Uterus (tissue), 4 donors: ENCODE results near the gene UTP14C. TPM values are rescaled to one million over a fixed set of nuclear protein-coding genes. Genes with fewer than 3 reads are reported as not detected.

Experiments
- DNase-seq, 2 donors: peaks; one replicate each; pipeline ENCODE4 v3.0.0-alpha.2; 2019 to 2020
- H3K27ac ChIP-seq, 2 donors: fragments of 200-600 bp; sonication (generic); 1 replicate in 1 of 2; 2 replicates in 1 of 2; pipeline ENCODE4 v1.5.1; 2016 to 2018
- H3K27me3 ChIP-seq, 2 donors: fragments of 200-600 bp; sonication (generic); one replicate each; pipeline ENCODE4 v1.5.1; 2018 to 2019; ENCODE audit warnings: control low read depth in 1 of 2
- H3K36me3 ChIP-seq, 2 donors: fragments of 200-600 bp; sonication (generic); one replicate each; pipeline ENCODE4 v1.5.1; 2019; ENCODE audit warnings: control low read depth in 1 of 2
- H3K4me1 ChIP-seq, 2 donors: fragments of 200-600 bp; sonication (generic); one replicate each; pipeline ENCODE4 v1.5.1; 2018 to 2019; ENCODE audit warnings: control low read depth in 1 of 2
- H3K4me3 ChIP-seq, 2 donors: fragments of 200-600 bp; sonication (generic); 1 replicate in 1 of 2; 2 replicates in 1 of 2; pipeline ENCODE4 v1.5.1; 2018 to 2019; ENCODE audit warnings: mild to moderate bottlenecking in 1 of 2
- H3K9me3 ChIP-seq, 2 donors: fragments of 200-600 bp; sonication (generic); one replicate each; pipeline ENCODE4 v1.5.1; 2019; ENCODE audit warnings: control low read depth in 1 of 2
- POLR2A ChIP-seq, 2 donors: fragments of 450-650 bp; IDR thresholded peaks; one replicate each; pipeline ENCODE4 v1.6.1; 2016; ENCODE audit warnings: antibody characterized with exemption in 2 of 2, mild to moderate bottlenecking in 1 of 2, moderate library complexity in 1 of 2
- intact Hi-C: fragments of 100-400 bp; cut with DNase I; formaldehyde crosslinking; loops from one replicate; pipeline ENCODE4 v1.15.1; 2023; ENCODE audit warnings: low total_unique reads
- total RNA-seq, 4 donors: library from RNA; depleted of rRNA in 3 of 4; stranded (reverse); fragments of >200 nt in 3 of 4; gene quantifications; one replicate each; pipeline versions ENCODE4 v1.1.0 to v1.2.4, GENCODE V29; 2014 to 2023
- TF ChIP-seq, protein P1 (sequence below), 4 experiments: fragments of 200-600 bp in 2 of 4; fragments of 450-650 bp in 2 of 4; sonication (generic) in 2 of 4; IDR thresholded peaks; one replicate each; pipeline ENCODE4 v1.5.1; 2016 to 2019; ENCODE audit warnings: antibody characterized with exemption in 4 of 4, mild to moderate bottlenecking in 2 of 4, moderate library complexity in 1 of 4
- donor health status: DM: yes; HTN: yes; CAD: no.

Gene UTP14C
- total RNA-seq, 4 donors from 2014 or later = 9.4 to 40.3 (median 16.3) TPM

DNA sequence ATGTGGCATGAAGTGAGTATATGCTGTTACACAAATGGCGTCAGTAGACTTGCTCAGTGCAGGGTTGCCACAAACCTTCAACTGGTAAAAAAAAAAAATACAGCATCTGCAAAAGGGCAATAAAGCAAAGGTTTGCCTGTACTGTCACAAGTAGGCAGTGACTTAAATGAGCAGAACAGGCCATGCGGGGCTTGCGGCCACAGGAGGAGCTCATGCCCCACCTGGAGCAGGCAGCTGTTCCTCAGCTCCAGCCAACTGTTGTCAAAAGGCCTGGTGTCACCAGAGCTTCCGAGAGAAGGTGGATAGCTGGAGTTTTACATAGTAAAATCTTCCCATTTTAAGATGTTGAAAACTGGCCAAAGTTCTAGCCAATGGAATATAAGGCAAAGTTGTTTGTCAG lies 20.9 kb upstream of the UTP14C start:
- no peak for DNase-seq
- Histone ChIP-seq H3K27me3 (no peaks in the 10 kb centered on the region), H3K4me3 (no peak overlapping the region), H3K36me3 (no peaks in the 10 kb centered on the region), H3K9me3 (no peaks in the 10 kb centered on the region), H3K4me1 (no peaks in the 10 kb centered on the region), H3K27ac (no peak overlapping the region)
- TF ChIP-seq, protein P1, sequence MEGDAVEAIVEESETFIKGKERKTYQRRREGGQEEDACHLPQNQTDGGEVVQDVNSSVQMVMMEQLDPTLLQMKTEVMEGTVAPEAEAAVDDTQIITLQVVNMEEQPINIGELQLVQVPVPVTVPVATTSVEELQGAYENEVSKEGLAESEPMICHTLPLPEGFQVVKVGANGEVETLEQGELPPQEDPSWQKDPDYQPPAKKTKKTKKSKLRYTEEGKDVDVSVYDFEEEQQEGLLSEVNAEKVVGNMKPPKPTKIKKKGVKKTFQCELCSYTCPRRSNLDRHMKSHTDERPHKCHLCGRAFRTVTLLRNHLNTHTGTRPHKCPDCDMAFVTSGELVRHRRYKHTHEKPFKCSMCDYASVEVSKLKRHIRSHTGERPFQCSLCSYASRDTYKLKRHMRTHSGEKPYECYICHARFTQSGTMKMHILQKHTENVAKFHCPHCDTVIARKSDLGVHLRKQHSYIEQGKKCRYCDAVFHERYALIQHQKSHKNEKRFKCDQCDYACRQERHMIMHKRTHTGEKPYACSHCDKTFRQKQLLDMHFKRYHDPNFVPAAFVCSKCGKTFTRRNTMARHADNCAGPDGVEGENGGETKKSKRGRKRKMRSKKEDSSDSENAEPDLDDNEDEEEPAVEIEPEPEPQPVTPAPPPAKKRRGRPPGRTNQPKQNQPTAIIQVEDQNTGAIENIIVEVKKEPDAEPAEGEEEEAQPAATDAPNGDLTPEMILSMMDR (IDR thresholded peaks at IDR 0.05) = no peak
- no peak for TF ChIP-seq POLR2A (IDR thresholded peaks at IDR 0.05)
- intact Hi-C loops = no loop called here

DNA sequence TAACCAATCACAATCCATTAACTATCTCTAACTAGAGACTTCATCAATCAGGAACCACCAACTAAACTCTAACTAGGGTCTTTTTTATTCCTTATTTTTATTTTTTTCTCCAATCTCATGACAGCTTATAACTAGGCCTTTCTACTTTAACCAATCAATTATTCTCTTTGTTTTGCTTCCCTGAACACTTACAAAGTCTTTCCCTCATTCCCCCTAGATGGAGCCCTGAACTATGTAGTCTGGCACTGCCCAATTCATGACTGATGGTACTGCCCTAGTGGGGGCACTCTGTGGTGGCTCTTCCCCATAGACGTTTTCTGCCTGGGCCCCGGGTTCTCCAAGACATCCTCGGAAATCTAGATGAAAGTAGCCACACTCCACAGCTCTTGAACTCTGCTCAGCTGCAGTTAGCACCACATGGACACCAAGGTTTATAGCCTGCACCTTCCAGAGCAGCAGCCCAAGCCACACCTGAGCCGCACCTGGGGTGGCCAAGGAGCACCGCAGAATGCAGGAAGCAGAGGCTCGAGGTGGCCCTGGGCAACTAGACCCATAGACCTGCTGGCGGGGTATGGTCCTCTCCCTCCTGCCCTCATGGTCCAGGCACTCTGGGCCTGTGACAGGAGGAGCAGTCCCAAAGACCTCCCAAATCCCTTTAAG lies 19.9 kb upstream of the UTP14C start:
- Histone ChIP-seq H3K36me3 (no peaks in the 10 kb centered on the region), H3K4me3 (no peak overlapping the region), H3K27me3 (no peaks in the 10 kb centered on the region), H3K27ac (no peak overlapping the region), H3K9me3 (no peaks in the 10 kb centered on the region), H3K4me1 (no peaks in the 10 kb centered on the region)
- intact Hi-C loops = no loop called here
- no peak for TF ChIP-seq POLR2A (IDR thresholded peaks at IDR 0.05)
- DNase-seq = no peak

DNA sequence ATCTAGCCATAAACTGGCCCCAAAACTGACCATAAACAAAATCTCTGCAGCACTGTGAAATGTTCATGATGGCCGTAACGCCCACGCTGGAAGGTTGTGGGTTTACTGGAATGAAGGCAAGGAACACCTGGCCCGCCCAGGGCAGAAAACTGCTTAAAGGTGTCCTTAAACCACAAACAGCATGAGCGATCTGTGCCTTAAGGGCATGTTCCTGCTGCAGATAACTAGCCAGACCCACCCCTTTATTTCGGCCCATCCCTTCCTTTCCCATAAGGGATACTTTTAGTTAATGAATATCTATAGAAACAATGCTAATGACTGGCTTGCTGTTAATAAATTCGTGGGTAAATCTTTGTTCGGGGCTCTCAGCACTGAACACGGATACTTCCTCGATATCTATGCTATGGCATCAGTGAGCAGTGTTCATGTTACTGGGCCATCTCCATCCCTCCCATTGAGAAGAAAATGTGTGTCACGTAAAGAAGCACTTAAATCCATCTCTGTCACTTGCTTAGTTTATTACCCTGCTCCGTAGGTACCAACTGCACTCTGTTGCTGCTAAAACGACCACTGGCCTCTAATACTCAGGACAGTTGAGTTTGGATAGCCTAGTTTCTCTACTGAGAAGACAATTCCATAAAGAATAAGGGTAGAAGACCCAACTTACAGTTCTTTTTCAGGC lies 18.5 kb upstream of the UTP14C start:
- intact Hi-C loops = no loop called here
- Histone ChIP-seq H3K9me3 (no peaks in the 10 kb centered on the region), H3K27ac (no peak overlapping the region), H3K4me3 (no peak overlapping the region), H3K27me3 (no peaks in the 10 kb centered on the region), H3K4me1 (no peaks in the 10 kb centered on the region), H3K36me3 (no peaks in the 10 kb centered on the region)
- no peak for DNase-seq
- no peak for TF ChIP-seq POLR2A (IDR thresholded peaks at IDR 0.05)
- TF ChIP-seq, protein P1 (IDR thresholded peaks at IDR 0.05) = no peak

DNA sequence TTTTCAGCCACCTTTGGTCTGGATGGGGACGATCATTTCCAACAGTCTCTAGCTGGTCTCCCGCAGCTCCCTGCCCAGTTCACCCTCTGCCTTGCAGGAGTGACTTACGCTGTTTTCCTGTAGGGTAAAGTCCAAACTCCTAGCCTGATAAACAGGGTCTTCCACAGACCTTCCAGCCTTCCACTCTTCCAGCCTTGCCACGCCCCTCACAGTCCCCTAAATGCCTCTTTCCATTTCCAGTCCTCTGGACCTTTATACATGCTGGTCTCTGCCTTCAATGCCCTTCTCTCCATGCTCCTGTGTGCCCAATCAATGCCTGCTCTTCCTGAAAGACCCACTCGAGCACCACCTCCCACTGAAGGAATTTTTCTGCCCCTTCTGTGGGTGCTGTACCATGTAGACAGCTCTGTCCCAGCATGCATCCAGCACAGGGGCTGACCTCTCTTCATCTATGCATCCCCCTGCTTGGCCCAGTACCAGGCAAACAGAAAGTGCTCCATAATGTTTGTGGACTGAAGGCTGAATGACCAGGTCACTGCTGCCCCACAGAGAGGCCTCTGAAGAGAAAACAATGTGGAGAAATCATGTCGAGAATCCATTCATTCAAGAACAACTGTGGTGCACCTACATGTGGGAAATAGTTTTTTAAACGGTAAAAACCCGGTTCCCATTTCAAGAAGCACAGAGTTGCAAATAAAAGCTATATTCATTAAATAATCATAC lies 17.8 kb upstream of the UTP14C start:
- Histone ChIP-seq H3K4me1 (no peaks in the 10 kb centered on the region), H3K4me3 (no peak overlapping the region), H3K27me3 (no peaks in the 10 kb centered on the region), H3K9me3 (no peaks in the 10 kb centered on the region), H3K27ac (no peak overlapping the region), H3K36me3 (no peaks in the 10 kb centered on the region)
- no peak for DNase-seq
- TF ChIP-seq, protein P1 (IDR thresholded peaks at IDR 0.05) = no peak
- intact Hi-C loops = no loop called here

DNA sequence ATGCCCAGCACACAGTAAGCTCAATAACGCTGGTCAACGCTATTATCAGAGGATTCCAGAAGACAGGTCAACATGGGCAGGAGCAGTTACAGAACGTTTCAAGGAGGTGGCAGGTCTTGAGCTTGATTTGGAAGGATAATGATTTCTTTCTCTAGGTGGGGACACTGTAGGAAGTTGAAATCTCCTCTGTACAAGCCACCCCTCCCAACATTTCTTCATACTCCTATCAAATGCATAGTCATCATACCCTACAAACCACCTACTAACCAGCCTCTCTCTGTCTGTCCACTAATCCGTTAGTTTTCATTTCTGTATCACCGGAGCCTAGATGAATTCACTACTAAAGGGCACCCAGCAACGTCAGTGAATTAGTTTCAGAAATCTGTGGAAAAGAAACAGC lies 14.5 kb upstream of the UTP14C start:
- intact Hi-C loops = no loop called here
- no peak for TF ChIP-seq POLR2A (IDR thresholded peaks at IDR 0.05)
- TF ChIP-seq, protein P1 (IDR thresholded peaks at IDR 0.05) = no peak
- H3K36me3 ChIP-seq = no peaks in the 10 kb centered on the region
- no peaks in the 10 kb centered on the region for H3K9me3 ChIP-seq
- peaks cover 0 to 5% of the 10 kb centered on the region in 2 donors for H3K4me1 ChIP-seq
- no peak for DNase-seq
- H3K4me3 ChIP-seq = no peak overlapping the region
- H3K27ac ChIP-seq = no peak overlapping the region
- H3K27me3 ChIP-seq = no peaks in the 10 kb centered on the region
